Neutrophil (primary cell): ENCODE data around the gene PCNX2.

Experiments used
- H3K27ac ChIP-seq: fragments of 200-600 bp; sonication (generic); 2 replicates; pipeline ENCODE4 v1.5.1; 2016; ENCODE audit warnings: mild to moderate bottlenecking, moderate library complexity
- H3K27me3 ChIP-seq: fragments of 200-600 bp; sonication (generic); 2 replicates; pipeline ENCODE4 v1.6.0; 2016; ENCODE audit warnings: mild to moderate bottlenecking
- H3K36me3 ChIP-seq: fragments of 200-600 bp; sonication (generic); 2 replicates; pipeline ENCODE4 v1.5.1; 2017
- H3K4me1 ChIP-seq, 2 experiments: fragments of 200-600 bp in 1 of 2; sonication (generic) in 1 of 2; 1 replicate in 1 of 2; 2 replicates in 1 of 2; pipeline versions ENCODE4 v1.5.1 to v1.6.1; 2013 to 2016; ENCODE audit warnings: low read depth in 1 of 2, low read length in 1 of 2, mild to moderate bottlenecking in 1 of 2, moderate library complexity in 1 of 2; ENCODE audit not compliant: control insufficient read depth in 1 of 2, insufficient read depth in 1 of 2
- H3K4me3 ChIP-seq, 2 experiments: fragments of 200-600 bp in 1 of 2; sonication (generic) in 1 of 2; 1 replicate in 1 of 2; 2 replicates in 1 of 2; pipeline ENCODE4 v1.5.1; 2013 to 2016; ENCODE audit warnings: low read depth in 1 of 2, low read length in 1 of 2, mild to moderate bottlenecking in 1 of 2, moderate library complexity in 1 of 2
- H3K9me3 ChIP-seq: fragments of 200-600 bp; sonication (generic); 2 replicates; pipeline ENCODE4 v1.5.1; 2016
- CTCF ChIP-seq: fragments of 200-600 bp; sonication (generic); IDR thresholded peaks from 2 replicates; pipeline ENCODE4 v1.5.1; 2016; ENCODE audit warnings: antibody characterized with exemption

The PCNX2 gene

DNA sequence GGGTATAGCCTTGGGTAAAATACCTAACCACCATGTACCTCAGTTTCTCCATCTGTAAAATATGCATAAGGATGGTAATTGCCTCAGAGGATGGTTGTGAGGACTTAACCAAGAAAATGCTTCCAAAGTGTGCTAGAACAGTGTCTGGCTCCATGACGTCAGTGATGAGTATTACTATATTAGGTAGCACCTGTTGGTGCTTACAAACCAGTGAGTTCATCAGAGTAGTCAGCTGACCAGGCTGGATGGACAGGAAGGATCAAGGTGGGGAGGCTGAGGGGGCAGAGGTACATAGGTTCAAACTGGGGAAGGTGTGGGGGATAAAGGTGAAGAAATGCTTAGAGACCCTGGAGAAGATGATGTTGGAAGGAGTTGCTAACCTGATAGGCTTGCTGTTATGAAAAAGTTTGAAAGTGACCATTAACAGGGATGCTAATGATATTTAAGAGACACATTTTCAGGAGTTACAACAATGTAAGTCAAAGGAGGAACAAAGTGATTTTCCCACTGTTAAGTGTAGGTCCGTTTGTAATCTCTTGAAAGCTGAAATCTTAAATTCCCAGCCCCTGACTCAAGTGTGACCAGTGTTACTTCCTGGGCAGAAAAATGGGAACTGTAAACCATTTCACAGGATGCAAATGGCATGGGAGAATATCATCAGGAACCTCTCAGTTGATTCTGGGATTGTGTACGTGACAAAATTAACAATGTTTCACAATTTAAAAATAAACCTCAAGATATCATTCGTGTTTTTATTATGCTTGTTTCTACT, 340.7 kb downstream of the PCNX2 start:
- no peak overlapping the region for H3K4me3 ChIP-seq
- H3K36me3 ChIP-seq = no peaks in the 10 kb centered on the region
- no peaks in the 10 kb centered on the region for H3K27me3 ChIP-seq
- no peak overlapping the region for H3K27ac ChIP-seq
- TF ChIP-seq CTCF = no peak
- no peaks in the 10 kb centered on the region for H3K9me3 ChIP-seq
- peaks cover 12 to 15% of the 10 kb centered on the region in 2 experiments for H3K4me1 ChIP-seq

DNA sequence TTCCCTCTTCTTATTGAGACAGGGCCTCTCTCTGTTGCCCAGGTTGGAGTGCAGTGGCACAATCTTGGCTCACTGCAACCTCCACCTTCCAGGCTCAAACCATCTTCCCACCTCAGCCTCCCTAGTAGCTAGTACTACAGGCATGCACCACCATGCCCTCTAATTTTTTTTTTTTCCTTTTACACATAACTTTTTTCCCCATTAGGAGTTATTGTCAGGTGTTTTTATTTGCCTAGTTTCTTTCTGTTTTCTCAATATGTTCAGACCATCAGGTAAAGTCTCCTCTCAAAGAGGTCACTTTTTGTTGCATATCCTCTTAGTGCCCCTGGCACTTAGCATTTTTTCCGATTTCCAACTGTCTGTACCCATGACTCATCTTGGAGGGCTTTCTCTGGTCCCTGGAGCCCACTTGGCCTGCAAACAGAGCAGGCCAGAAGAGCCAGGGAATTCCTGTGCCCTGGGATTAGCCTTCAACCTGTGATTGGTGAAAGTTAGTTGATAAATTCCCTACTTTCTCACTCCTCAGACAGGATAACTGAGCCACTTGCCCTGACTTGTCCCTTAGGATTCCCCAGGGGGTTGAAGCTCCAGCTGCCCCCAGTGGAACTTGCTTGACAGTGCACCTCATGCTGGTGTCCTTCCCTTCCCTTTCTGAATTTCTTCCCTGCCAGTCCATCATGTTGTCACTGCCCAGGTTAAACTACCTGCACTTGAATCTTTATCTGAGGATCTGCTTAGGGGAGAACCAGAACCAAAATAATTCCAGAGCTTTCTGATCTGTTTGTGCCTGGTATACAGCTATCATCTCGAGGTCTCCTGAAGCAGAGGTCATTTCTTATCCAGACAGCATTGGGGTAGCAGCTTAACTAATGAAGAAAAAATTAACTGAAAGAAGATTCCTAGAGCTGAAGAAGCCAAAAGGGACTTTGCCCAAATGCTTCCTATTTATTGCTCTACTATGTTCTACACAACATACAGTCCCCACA, 342.7 kb downstream of the PCNX2 start:
- no peaks in the 10 kb centered on the region for H3K9me3 ChIP-seq
- H3K27ac ChIP-seq = no peak overlapping the region
- TF ChIP-seq CTCF = peak; percentile 59
- peaks cover 14 to 16% of the 10 kb centered on the region in 2 experiments for H3K4me1 ChIP-seq
- no peaks in the 10 kb centered on the region for H3K36me3 ChIP-seq
- H3K27me3 ChIP-seq = no peaks in the 10 kb centered on the region
- H3K4me3 ChIP-seq = no peak overlapping the region

GRCh38 chr1:232951605-232952004, 343.9 kb downstream of the PCNX2 start:
- Histone ChIP-seq H3K9me3 (no peaks in the 10 kb centered on the region), H3K27me3 (no peaks in the 10 kb centered on the region), H3K27ac (no peak overlapping the region), H3K4me3 (no peak overlapping the region), H3K4me1 (peaks cover 14 to 16% of the 10 kb centered on the region in 2 experiments), H3K36me3 (no peaks in the 10 kb centered on the region)
- no peak for TF ChIP-seq CTCF

DNA sequence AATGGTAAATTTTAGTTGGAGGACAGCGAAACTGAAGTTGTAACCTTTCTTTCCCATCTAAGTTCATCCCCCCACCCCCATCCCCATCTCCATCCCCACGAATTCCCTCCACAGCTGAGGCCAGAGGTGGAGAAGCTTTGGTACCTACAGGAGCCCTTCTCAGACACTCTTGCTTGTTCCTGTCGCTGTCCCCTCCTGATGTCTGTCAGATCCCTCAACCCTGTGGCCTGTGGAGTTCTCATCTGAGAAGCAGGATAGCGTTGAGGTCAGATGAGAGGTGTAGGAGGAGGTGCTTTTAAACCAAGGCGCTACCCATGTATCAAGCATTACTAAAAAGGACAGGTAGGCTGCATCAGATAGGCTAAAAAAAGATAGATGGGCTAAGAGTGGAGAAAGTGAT, 344.3 kb downstream of the PCNX2 start:
- peak overlapping the region; percentile 84 to 99 for H3K4me3 ChIP-seq
- no peaks in the 10 kb centered on the region for H3K9me3 ChIP-seq
- H3K36me3 ChIP-seq = no peaks in the 10 kb centered on the region
- no peak overlapping the region for H3K27ac ChIP-seq
- H3K4me1 ChIP-seq = peaks cover 14 to 16% of the 10 kb centered on the region in 2 experiments
- TF ChIP-seq CTCF = no peak
- H3K27me3 ChIP-seq = no peaks in the 10 kb centered on the region

- Histone ChIP-seq H3K27ac (peak within 1 kb of the TSS; percentile 43), H3K27me3 (no peaks in the 10 kb centered on the region), H3K36me3 (no peaks in the 10 kb centered on the region), H3K9me3 (no peaks in the 10 kb centered on the region), H3K4me1 (peaks cover 14 to 16% of the 10 kb centered on the region in 2 experiments), H3K4me3 (peak within 1 kb of the TSS; percentile 84 to 99)
- peak; percentile 44 for TF ChIP-seq CTCF
Observed at GRCh38 chr1:232950197-232951176, 345.0 kb downstream of the PCNX2 start, which contains the start of gene NTPCR. NTPCR (plus strand) TSS chr1:232950611; CDS start chr1:232950711, 100 bp downstream.
